Subcutaneous adipose tissue (tissue), 4 donors: Measurements from ENCODE around the gene PFDN5. TPM values are rescaled to one million over a fixed set of nuclear protein-coding genes. Genes with fewer than 3 reads are reported as not detected.

Experiments
- CTCF ChIP-seq: fragments of 450-650 bp; IDR thresholded peaks from one replicate; pipeline ENCODE4 v1.5.1; 2016; ENCODE audit warnings: low read depth, mild to moderate bottlenecking, control low read depth, antibody characterized with exemption, moderate library complexity
- total RNA-seq, 4 donors: library from RNA; depleted of rRNA; stranded (reverse); fragments of >200 nt; gene quantifications; one replicate each; pipeline ENCODE4 v1.1.0, GENCODE V29; 2016

The PFDN5 gene
- 100 to 1,000 TPM; 523 to 856 (median 791) TPM for total RNA-seq

DNA sequence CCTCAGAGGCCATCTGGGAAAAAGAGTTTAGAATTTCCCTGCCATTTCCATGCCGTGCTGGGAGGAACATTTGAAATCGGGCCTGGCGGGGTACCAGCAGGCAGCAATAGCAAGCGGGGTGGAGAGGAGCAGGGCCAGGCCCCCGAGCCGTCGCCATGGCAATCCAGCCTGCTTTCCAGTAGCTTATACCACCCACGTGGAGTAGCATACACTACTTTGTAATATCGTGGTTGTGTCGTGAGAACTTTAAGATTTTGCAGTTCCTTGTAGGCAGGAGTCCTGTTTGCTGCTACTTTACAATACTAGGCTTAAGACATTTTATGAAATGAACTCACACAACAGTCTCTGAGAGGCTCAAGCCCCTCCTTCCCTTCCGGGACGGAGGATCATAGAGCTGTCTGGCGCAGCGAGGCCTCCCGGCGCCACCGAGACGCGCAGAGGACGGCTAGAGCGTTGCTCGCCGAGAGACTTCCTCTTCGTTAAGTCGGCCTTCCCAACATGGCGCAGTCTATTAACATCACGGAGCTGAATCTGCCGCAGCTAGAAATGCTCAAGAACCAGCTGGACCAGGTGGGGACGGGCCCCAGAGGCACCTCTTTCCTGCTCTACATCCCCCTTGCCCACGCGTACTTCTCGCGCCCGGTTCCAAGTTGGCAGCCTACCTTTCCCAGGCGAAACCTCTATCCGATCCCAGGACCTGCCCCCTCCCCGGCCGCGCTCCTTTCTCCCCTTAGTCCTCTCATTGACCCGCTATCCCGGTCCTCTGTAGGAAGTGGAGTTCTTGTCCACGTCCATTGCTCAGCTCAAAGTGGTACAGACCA is at the start of gene PFDN5:
Gene PFDN5 (plus strand): TSS at position 473 of the 821 bp plus-strand sequence. CDS start 26 bp downstream, at position 499.
- TF ChIP-seq CTCF, result no peak

DNA sequence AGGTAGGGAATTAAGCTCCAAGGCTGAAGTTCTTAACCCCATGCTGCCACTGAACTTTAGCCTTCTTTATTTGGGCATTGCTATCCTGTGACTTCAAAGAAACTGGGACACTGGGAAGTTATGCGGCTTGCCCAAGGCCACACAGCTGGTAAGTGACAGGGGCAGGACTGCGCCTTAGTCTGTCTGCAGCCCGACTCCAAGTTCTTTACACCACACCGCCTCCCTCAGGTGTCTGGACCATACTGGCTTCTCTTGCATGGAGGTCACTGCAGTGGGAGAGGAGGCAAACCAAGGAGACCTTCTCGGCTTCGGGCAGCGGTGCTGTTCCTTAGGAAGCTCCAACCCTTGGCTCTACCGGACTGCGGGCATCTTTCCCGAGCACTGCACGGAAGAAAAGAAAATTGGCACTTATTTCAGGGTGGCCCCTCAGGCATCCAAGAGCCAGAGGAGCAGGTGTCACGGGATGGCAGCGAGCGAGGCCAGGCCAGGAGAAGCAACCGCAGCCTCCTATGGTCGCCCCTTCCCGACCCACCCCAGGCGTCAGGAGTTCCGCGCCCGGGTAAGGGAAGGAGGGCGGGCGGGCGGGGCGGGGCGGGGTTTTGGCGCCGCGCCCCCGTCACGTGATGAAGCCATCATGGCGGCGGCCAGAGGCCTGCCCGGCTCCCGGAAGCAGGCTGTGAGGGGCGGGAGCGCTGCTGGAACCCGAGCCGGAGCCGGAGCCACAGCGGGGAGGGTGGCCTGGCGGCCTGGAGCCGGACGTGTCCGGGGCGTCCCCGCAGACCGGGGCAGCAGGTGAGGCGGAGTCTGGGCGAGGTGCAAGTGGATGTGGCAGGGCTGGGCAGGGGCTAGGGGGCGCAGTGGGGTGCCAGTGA is 43.6 kb upstream of the PFDN5 start:
- no peak for TF ChIP-seq CTCF

DNA sequence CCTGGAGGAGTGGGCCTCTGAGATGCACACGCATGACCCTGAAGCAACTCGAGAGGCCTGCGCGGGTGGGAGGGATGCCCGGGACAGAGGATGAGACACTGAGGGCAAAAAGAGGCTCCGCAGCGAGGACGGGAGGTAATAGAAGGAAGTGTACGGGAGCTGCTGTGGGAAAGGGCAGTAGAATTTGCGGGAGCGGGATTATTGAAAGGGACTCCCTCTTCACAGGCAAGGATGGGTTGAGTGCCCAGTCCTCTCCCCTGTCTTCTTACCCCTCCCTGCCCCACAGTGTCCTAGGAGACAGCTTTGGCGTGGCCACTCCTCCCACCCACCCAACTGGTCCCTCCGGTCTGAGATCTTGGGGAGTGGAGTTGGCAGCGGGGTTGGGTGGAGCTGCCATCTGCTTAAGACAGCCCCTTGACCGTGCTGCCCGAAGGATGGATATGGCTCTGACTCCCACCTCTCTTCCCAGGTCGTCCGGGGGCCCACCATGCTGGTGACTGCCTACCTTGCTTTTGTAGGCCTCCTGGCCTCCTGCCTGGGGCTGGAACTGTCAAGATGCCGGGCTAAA is 42.9 kb upstream of the PFDN5 start:
- no peak for TF ChIP-seq CTCF

DNA sequence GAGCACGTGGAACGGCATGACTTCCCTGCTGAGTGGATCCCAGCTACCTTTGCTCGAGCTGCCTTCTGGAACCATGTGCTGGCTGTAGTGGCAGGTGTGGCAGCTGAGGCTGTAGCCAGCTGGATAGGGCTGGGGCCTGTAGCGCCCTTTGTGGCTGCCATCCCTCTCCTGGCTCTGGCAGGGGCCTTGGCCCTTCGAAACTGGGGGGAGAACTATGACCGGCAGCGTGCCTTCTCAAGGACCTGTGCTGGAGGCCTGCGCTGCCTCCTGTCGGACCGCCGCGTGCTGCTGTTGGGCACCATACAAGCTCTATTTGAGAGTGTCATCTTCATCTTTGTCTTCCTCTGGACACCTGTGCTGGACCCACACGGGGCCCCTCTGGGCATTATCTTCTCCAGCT is 42.0 kb upstream of the PFDN5 start:
- TF ChIP-seq CTCF, result no peak

DNA sequence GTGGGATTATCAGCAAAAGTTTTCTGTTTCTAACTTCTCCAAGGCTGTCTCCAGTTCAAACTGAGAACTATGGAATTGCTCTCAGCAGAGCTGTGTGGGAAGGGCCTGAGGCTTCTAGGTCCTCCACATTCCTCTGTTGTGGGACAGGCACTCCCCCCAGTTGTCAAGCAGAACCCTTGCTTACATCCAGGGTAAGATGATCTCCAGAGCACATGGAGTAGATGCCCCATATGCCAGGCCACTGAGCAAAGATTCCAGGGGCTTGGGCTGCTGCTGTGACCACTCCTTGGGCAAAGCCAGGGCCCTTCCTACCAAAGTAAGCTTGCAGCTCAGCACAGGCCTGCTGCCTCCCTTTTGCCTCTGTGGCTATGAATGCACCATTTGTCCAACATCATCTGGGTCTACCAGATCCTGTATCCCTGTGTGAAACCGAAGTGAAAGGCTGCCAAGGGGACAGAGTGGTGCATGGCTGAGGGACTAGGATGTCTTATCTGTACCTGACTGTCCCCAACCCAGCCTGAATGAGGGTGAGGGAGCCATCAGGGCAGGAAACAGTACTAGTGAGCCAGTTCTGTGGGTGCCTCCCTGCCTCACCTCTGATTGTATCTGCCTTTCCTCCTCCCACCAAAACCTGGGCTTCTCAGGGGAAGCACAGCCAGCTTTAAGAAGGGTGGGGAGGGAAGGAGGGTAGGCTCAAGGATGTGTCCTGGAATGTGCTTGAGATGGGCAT is 40.4 kb upstream of the PFDN5 start:
- TF ChIP-seq CTCF, result no peak

DNA sequence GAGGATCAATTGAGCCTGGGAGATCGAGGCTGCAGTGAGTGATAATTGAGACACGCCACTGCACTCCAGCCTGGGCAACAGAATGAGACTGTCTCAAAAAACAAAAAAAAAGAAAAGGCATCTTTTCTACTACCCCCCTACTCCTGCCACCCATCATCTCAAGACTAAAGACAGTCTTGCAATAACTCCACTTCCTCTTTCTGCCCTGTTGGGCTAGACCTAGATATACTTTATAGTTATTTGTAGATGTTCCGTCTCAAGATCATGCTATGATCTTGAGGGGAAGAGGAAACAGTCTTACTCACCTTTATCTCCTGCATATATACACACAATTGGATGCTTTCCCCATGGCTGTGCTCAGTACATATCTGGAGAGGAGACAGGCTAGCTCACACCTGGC is 39.3 kb upstream of the PFDN5 start:
- no peak for TF ChIP-seq CTCF
